ENCODE results near the gene ALPL. TPM values are rescaled to one million over a fixed set of nuclear protein-coding genes. Genes with fewer than 3 reads are reported as not detected.

ALPL gene
- total and polyA plus RNA-seq, 2 of the 4 experiments (the other 2 are of a cell fraction): 0.54 to 2.2 TPM

DNA sequence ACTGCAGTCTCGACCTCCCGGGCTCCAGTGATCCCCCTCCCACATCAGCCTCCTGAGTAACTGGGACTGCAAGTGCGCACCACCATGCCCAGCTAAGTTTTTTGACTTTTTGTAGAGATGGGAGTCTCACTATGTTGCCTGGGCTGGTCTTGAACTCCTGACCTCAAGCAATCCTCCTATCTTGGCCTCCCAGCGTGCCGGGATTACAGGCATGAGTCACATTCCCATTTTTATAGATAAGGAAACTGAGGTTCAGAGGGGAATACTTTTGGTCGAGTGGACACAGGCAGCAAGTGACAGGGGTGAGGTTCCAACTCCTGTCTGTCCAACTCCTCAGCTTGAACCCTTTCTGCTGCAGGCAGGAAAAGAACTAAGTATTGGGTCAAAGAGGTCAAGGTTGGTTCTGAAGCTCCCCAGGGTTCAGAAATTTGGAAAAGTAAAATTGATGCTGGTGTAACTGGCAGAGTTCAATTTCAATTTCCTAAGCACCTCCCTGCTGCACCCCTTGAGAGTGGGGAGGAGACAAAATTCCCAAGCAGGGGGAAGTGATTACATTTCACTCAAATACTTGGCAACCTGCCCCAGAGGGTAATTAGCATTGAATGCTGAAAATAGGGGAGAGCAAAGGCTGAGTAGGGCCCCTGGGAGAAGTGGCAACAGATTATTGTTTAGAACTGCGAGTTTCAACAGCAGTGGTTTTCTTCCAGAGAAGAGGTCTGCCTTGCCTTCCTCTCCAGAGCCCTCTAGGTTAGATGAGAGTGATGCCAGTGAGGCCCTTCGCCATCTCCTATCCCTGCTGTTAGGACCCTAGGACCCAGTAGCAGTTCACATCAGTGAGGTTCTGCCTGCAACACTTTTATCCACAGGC is 17.5 kb upstream of the ALPL start:
- peak overlapping the region; percentile 0; the same call in 1 of the 2 replicates for H3K27ac ChIP-seq (ENCODE audit: insufficient read depth, low read length)
- no TSS peak for BruUV-seq (replicated peaks)
- ATAC-seq (ENCODE audit: low read depth): peak; percentile 42
- H3K14ac ChIP-seq (replicated peaks; ENCODE audit: low read depth, low read length): no peak overlapping the region
- H3K79me1 ChIP-seq (ENCODE audit: low read depth in 1 of 2, low read length in 2 of 2): no peaks in the 10 kb centered on the region
- H3K4ac ChIP-seq (ENCODE audit: low read depth, low read length): peak overlapping the region; percentile 21
- H3K9ac ChIP-seq (ENCODE audit: low read depth, low read length): no peak overlapping the region
- peak overlapping the region; percentile 7; the same call in 1 of the 2 replicates for H3K18ac ChIP-seq (ENCODE audit: low read depth, low read length)
- H3K4me3 ChIP-seq (ENCODE audit: insufficient read depth, low read depth, low read length): no peak overlapping the region
- H2AK5ac ChIP-seq (ENCODE audit: low read depth, low read length): peak overlapping the region; percentile 6; the same call in 1 of the 2 replicates
- H2BK5ac ChIP-seq (ENCODE audit: low read depth, low read length, poor library complexity, severe bottlenecking): no peak overlapping the region
- no peak overlapping the region; the same call in 2 of the 3 replicates for H2BK15ac ChIP-seq (ENCODE audit: low read depth, low read length)
- H3K9me1 ChIP-seq (ENCODE audit: insufficient read depth, low read length): no peaks in the 10 kb centered on the region
- ChIA-PET POLR2A (ENCODE audit: unreplicated experiment) (no interaction called here), CTCF (interaction anchor here (1.2 to 2.0 kb wide), 4 partner anchors 119 to 156 kb away, joined by 3 to 11 read pairs (median 5); no protein-coding TSS in a partner anchor)
- H3K9me3 ChIP-seq (ENCODE audit: control insufficient read depth, insufficient read depth, low read length): no peaks in the 10 kb centered on the region
- H2AFZ ChIP-seq (replicated peaks; ENCODE audit: low read length, poor library complexity): no peak overlapping the region
- no peak overlapping the region for H3K4me2 ChIP-seq (ENCODE audit: low read depth, low read length)
- no peak for DNase-seq
- H3K27me3 ChIP-seq (ENCODE audit: control insufficient read depth, insufficient read depth, low read length): no peaks in the 10 kb centered on the region; the same call in 1 of the 2 replicates
- peak overlapping the region; percentile 7 for H2BK120ac ChIP-seq (ENCODE audit: low read depth, low read length)
- no peak overlapping the region; the same call in 1 of the 2 replicates for H4K5ac ChIP-seq (ENCODE audit: low read depth, low read length)
- H3K36me3 ChIP-seq (ENCODE audit: control insufficient read depth, insufficient read depth, low read length): no peaks in the 10 kb centered on the region
- no peak for TF ChIP-seq MXI1 (IDR thresholded peaks at IDR 0.05; ENCODE audit: borderline replicate concordance, low read depth, low read length)
- TF ChIP-seq, protein P1, sequence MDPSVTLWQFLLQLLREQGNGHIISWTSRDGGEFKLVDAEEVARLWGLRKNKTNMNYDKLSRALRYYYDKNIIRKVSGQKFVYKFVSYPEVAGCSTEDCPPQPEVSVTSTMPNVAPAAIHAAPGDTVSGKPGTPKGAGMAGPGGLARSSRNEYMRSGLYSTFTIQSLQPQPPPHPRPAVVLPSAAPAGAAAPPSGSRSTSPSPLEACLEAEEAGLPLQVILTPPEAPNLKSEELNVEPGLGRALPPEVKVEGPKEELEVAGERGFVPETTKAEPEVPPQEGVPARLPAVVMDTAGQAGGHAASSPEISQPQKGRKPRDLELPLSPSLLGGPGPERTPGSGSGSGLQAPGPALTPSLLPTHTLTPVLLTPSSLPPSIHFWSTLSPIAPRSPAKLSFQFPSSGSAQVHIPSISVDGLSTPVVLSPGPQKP (IDR thresholded peaks at IDR 0.05; ENCODE audit: borderline replicate concordance, low read depth, low read length): no peak
- TF ChIP-seq NFE2L2 (IDR thresholded peaks at IDR 0.05; ENCODE audit: low read depth, low read length): no peak
- TF ChIP-seq BHLHE40 (IDR thresholded peaks at IDR 0.05; ENCODE audit: low read depth, low read length): no peak
- TF ChIP-seq CEBPB (IDR thresholded peaks at IDR 0.05; ENCODE audit: low read depth, low read length): no peak
- TF ChIP-seq, protein P2, sequence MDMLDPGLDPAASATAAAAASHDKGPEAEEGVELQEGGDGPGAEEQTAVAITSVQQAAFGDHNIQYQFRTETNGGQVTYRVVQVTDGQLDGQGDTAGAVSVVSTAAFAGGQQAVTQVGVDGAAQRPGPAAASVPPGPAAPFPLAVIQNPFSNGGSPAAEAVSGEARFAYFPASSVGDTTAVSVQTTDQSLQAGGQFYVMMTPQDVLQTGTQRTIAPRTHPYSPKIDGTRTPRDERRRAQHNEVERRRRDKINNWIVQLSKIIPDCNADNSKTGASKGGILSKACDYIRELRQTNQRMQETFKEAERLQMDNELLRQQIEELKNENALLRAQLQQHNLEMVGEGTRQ (IDR thresholded peaks at IDR 0.05; ENCODE audit: low read depth, low read length): no peak
- H2AK9ac ChIP-seq (replicated peaks; ENCODE audit: low read depth, low read length, poor library complexity): no peak overlapping the region
- in situ Hi-C loops (cut with MboI; ENCODE audit: low sequenced_read_pairs) (no loop called here), dilution Hi-C loops (cut with HindIII; ENCODE audit: low sequenced_read_pairs, unreplicated experiment) (no loop called here), intact Hi-C loops (cut with micrococcal nuclease) (loop anchor here (2.0 kb wide), 1 partner anchor 121 kb away; no protein-coding TSS in a partner anchor)
- no peaks in the 10 kb centered on the region for H4K20me1 ChIP-seq (ENCODE audit: insufficient read depth, low read length)
- no peak overlapping the region for H4K8ac ChIP-seq (ENCODE audit: low read depth in 2 of 2, low read length in 2 of 2)
- H4K91ac ChIP-seq (ENCODE audit: insufficient read depth, low read depth, low read length): peak overlapping the region; percentile 33
- H3K23ac ChIP-seq (ENCODE audit: low read depth, low read length): 0 out of 2 replicates have a peak overlapping the region, but pooled peaks have one; percentile 9
- H3K4me1 ChIP-seq (ENCODE audit: control insufficient read depth, insufficient read depth, low read length): peaks cover 6% of the 10 kb centered on the region
- peak overlapping the region; percentile 41; the same call in 1 of the 2 replicates for H2BK20ac ChIP-seq (ENCODE audit: low read depth, low read length)
- no peak overlapping the region for H3K56ac ChIP-seq (ENCODE audit: extremely low read depth, insufficient read depth, low read length)
- WGBS, 2 experiments (ENCODE audit: extremely low coverage in 2 of 2, insufficient read length in 1 of 2): no CpG with 5 or more reads among the region's 8 CpGs

All from IMR-90 (cell line).